Measurements from ENCODE around the gene POLD4. TPM values are rescaled to one million over a fixed set of nuclear protein-coding genes. Genes with fewer than 3 reads are reported as not detected.

POLD4 gene
- total RNA-seq, 4 donors from 2014 or later, result 57.4 to 115 (median 87.9) TPM

DNA sequence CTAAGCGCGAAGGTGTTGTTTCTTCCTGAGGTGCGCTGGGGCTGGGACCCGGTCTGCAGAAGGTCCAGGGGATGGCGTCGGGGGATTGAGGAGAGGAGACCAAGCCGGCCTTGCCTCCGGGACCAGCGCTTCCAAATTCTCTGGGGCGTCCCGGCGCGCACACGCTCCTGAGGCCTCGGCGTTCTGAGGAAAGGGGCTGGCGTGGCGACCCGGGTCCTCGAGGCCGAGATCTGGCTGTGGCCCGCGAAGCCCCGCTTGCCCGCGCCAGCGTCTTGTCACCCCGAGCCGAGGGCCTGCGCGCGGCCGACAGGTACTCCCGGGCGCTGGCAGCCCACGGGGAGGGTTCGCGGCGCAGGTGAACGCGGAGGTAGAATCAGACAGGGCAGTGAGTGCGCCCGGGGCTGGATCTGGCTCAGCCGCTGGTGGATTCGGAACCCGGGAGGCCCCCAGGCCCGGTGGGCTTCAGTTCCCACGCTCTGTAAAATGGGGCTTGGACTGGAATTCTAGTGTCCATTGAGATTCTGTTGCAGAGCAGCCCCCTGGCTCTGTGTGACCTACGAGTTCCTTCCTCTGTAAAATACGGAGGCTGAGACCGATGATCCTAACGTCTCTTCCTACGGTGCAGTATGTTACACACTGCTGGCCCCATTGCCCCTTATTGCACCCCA, 35.3 kb downstream of the POLD4 start:
- H3K4me1 ChIP-seq, result peaks cover 7 to 17% of the 10 kb centered on the region in 2 donors
- TF ChIP-seq, protein P1, sequence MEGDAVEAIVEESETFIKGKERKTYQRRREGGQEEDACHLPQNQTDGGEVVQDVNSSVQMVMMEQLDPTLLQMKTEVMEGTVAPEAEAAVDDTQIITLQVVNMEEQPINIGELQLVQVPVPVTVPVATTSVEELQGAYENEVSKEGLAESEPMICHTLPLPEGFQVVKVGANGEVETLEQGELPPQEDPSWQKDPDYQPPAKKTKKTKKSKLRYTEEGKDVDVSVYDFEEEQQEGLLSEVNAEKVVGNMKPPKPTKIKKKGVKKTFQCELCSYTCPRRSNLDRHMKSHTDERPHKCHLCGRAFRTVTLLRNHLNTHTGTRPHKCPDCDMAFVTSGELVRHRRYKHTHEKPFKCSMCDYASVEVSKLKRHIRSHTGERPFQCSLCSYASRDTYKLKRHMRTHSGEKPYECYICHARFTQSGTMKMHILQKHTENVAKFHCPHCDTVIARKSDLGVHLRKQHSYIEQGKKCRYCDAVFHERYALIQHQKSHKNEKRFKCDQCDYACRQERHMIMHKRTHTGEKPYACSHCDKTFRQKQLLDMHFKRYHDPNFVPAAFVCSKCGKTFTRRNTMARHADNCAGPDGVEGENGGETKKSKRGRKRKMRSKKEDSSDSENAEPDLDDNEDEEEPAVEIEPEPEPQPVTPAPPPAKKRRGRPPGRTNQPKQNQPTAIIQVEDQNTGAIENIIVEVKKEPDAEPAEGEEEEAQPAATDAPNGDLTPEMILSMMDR (IDR thresholded peaks at IDR 0.05 in 4 of 5, conservative IDR thresholded peaks at IDR 0.05 in 1 of 5), result no peak
- no peak for TF ChIP-seq POLR2A (IDR thresholded peaks at IDR 0.05)
- H3K36me3 ChIP-seq, result no peaks in the 10 kb centered on the region
- intact Hi-C loops (cut with DNase I; ENCODE audit: low total_unique reads) (loop anchor here (1.0 to 2.0 kb wide), 7 partner anchors 15 to 237 kb away; partner anchors contain the start of genes ANKRD13D, GRK2, KDM2A and SSH3), in situ Hi-C loops (cut with MboI; ENCODE audit: low sequenced_read_pairs in 4 of 4) (loop anchor here in 3 of 4 donors (5.0 to 10.0 kb wide), 3 partner anchors 41 to 56 kb away; partner anchors contain the start of gene GRK2 (in 1 of the 3))
- DNase-seq, result no peak
- peak; percentile 19 to 26 for ATAC-seq
- H3K27me3 ChIP-seq, result no peaks in the 10 kb centered on the region
- no peaks in the 10 kb centered on the region for H3K9me3 ChIP-seq
- peak overlapping the region; percentile 78 to 96 (median 88) for H3K4me3 ChIP-seq
- peak overlapping the region; percentile 88 to 92 (median 90) for H3K27ac ChIP-seq

GRCh38 chr11:67317205-67317887, 36.0 kb downstream of the POLD4 start:
- no peaks in the 10 kb centered on the region for H3K36me3 ChIP-seq
- intact Hi-C loops (cut with DNase I; ENCODE audit: low total_unique reads), result loop anchor here (1.0 to 2.0 kb wide), 7 partner anchors 15 to 237 kb away; partner anchors contain the start of genes ANKRD13D, GRK2, KDM2A and SSH3
- peak; percentile 93 to 95 for ATAC-seq
- H3K4me3 ChIP-seq, result peak overlapping the region; percentile 78 to 96 (median 88)
- in situ Hi-C loops (cut with MboI; ENCODE audit: low sequenced_read_pairs in 4 of 4), result loop anchor here in 3 of 4 donors (5.0 to 10.0 kb wide), 3 partner anchors 40 to 55 kb away; partner anchors contain the start of gene GRK2 (in 1 of the 3)
- peaks cover 7 to 17% of the 10 kb centered on the region in 2 donors for H3K4me1 ChIP-seq
- H3K27ac ChIP-seq, result peak overlapping the region; percentile 88 to 92 (median 90)
- peak; percentile 48 to 61 for TF ChIP-seq POLR2A (IDR thresholded peaks at IDR 0.05)
- TF ChIP-seq, protein P1 (IDR thresholded peaks at IDR 0.05 in 4 of 5, conservative IDR thresholded peaks at IDR 0.05 in 1 of 5), result peak; percentile 97 to 100 (median 99)
- peak; percentile 91 to 93 for DNase-seq
- H3K27me3 ChIP-seq, result no peaks in the 10 kb centered on the region
- no peaks in the 10 kb centered on the region for H3K9me3 ChIP-seq

- H3K27me3 ChIP-seq, result no peaks in the 10 kb centered on the region
- H3K4me1 ChIP-seq, result peaks cover 7 to 17% of the 10 kb centered on the region in 2 donors
- peak overlapping the region; percentile 88 to 92 (median 90) for H3K27ac ChIP-seq
- in situ Hi-C loops (cut with MboI; ENCODE audit: low sequenced_read_pairs in 4 of 4), result loop anchor here in 3 of 4 donors (5.0 to 10.0 kb wide), 3 partner anchors 40 to 55 kb away; partner anchors contain the start of gene GRK2 (in 1 of the 3)
- peak overlapping the region; percentile 78 to 96 (median 88) for H3K4me3 ChIP-seq
- no peaks in the 10 kb centered on the region for H3K9me3 ChIP-seq
- ATAC-seq (peak in 1 of 2 donors; percentile 1), DNase-seq (no peak)
- H3K36me3 ChIP-seq, result no peaks in the 10 kb centered on the region
- no peak for TF ChIP-seq POLR2A (IDR thresholded peaks at IDR 0.05)
- TF ChIP-seq, protein P1 (IDR thresholded peaks at IDR 0.05 in 4 of 5, conservative IDR thresholded peaks at IDR 0.05 in 1 of 5), result no peak
- intact Hi-C loops (cut with DNase I; ENCODE audit: low total_unique reads), result loop anchor here (1.0 to 2.0 kb wide), 7 partner anchors 14 to 236 kb away; partner anchors contain the start of genes ANKRD13D, GRK2, KDM2A and SSH3
Measured at GRCh38 chr11:67316882-67317204, 36.5 kb downstream of the POLD4 start.

GRCh38 chr11:67315325-67315909, 37.9 kb downstream of the POLD4 start:
- intact Hi-C loops (cut with DNase I; ENCODE audit: low total_unique reads), result no loop called here

More at GRCh38 chr11:67315325-67315909, 37.9 kb downstream of the POLD4 start:
- Histone ChIP-seq H3K4me1 (peaks cover 7 to 12% of the 10 kb centered on the region in 2 donors), H3K36me3 (peaks cover 0 to 3% of the 10 kb centered on the region in 2 donors), H3K4me3 (no peak overlapping the region), H3K27me3 (no peaks in the 10 kb centered on the region), H3K27ac (no peak overlapping the region), H3K9me3 (no peaks in the 10 kb centered on the region)
- TF ChIP-seq, protein P1 (IDR thresholded peaks at IDR 0.05 in 4 of 5, conservative IDR thresholded peaks at IDR 0.05 in 1 of 5), result no peak
- no peak for TF ChIP-seq POLR2A (IDR thresholded peaks at IDR 0.05)
- in situ Hi-C loops (cut with MboI; ENCODE audit: low sequenced_read_pairs in 4 of 4), result loop anchor here in 3 of 4 donors (5.0 to 10.0 kb wide), 3 partner anchors 38 to 53 kb away; partner anchors contain the start of gene GRK2 (in 1 of the 3)
- ATAC-seq (no peak), DNase-seq (no peak)
